GM21723 (cell line): ENCODE data around the gene SNAI1.

ENCODE experiments used
- ATAC-seq: cut with Tn5 transposase; IDR thresholded peaks from one replicate; pipeline ENCODE4 v1.9.1; 2021; ENCODE audit warnings: mild to moderate bottlenecking, moderate library complexity; ENCODE audit not compliant: unreplicated experiment

Gene SNAI1

DNA sequence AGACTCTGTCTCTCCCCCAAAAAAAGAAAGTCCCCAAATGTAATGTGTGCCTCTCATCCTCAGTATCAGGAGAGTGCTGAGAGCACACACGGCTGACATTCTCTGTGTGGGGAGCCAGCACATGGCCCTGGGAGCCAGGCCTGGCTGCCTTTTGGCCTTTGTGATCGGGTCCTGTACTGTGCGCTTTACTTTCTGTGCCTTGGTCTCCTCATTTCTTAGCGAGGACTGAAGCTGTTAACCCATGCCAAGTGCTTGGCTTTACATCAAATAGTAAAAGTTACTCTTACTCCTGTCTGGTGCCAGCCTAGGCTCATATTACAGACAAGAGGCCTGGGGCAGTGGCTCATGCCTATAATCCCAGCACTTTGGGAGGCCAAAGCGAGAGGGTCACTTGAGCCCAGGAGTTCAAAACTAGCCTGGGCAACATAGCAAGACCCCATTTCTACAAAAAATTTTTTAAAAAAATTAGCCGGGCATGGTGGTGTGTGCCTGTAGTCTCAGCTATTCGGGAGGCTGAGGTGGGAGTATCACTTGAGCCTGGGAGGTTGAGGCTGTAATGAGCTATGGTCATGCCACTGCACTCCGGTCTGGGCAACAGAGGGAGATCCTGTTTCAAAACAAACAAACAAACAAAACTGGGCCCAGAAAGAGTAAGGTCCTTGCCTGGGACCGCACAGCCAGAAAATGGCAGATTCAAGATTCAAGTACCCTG lies 50.3 kb downstream of the SNAI1 start:
- no peak for ATAC-seq

DNA sequence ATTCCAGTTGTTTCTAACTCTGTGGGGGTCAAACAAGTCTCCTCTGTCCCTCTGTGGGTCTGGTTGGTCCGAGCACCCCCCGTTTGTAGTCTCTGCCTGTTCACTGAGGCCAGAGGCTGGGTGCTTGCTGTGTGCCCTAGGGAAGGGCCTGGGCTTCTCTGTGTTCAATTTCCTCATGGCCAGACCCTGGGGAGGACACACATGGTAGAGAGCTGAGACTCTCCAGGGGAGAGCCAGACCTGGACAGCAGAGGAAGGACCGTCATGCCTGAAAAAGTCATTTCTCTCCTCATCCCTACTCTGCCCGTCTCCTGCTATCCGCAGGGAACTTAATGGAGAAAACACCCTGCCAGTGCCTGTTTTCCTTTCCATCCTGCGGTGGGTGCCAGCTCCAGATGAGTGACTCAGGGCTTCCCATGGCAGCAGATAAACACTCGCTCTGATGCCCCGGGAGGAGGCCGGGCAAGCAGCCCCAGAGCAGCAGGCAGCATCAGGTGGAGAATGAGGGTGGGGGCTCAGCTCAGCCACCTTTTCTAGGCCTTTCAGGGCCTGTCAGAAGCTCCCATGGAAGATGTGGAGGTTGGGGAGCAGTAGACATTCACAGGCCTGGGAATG lies 51.9 kb downstream of the SNAI1 start:
- ATAC-seq = no peak

DNA sequence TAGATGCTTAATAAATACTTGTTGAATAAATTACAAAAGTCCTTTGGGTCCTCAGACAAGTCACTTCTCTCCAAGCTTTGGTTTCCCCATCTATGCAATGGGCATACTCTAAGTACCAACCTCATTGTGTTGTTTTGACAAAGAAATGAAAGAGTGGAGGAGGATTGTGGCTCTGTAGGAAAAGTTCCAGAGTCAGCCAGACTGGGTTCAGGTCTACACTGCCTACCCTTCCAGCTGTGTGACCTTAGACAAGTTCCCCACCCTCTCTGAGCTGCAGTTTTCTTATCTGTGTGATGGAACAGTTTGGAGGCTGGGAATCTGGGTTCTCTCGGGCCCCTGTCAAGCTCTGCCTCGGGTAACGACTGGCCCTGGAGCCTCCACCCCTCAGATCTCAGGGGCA lies 53.9 kb downstream of the SNAI1 start:
- no peak for ATAC-seq

DNA sequence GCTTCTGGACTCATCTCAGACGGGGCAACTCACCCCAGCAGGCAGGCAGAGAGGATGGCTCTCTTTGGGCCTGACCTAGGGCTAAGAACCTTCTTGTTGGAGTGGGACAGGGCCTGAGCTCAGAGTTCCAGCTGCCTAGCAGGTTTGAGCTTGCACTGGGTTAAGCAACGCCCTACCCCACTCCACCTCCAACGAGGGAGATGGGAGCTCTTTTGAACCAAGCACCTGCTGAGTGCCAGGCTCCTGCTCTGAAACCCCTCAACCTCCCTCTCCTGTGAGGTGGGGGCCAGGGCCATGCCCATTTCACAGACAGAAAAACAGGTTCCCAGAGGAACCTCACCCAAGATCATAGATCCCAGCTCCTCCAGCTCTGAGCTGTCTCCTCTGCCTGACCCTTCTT lies 54.3 kb downstream of the SNAI1 start:
- ATAC-seq = no peak

DNA sequence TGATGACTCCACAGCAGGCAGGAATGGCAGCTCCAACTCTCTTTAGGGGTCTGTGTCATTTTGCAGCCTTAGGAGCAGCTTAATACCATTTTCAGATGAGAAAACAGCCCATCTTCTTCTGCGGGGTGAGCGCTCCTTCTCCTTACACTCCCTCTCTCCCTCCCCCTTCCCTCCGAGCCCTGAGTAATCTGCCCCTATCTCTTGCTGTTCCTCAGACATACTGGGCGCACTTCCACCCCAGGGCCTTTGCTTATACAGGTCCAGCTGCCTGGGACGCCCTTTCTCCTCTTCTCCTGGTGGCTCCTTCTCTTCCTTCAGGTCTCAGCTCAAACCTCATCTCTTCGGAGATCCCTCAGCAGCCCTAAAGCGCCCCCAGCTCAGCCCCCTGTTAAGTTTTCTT lies 54.8 kb downstream of the SNAI1 start:
- ATAC-seq = no peak

DNA sequence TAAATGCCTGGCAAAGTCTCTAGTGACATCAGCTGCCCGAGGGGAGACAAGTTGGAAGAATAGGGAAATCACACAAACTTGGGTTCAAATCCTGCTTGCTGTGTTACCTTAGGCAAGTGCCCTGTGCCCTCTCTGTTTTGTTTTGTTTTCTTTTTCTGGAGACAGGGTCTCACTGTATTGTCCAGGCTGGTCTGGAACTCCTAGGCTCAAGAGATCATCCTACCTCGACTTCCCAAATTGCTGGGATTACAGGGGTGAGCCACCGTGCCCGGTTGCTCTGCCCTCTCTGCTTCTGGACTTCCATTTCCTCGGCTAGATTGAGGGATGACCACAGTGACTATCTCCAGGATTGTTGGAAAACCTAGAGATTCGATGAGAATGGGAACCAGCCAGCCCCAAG lies 55.4 kb downstream of the SNAI1 start:
- no peak for ATAC-seq
